HCT116 (cell line): ENCODE data around the gene TNKS1BP1. TPM values are rescaled to one million over a fixed set of nuclear protein-coding genes. Genes with fewer than 3 reads are reported as not detected.

Experiments
- ATAC-seq: fragments of 200-7000 bp; cut with Tn5 transposase; 2 replicates; pipeline ENCODE4 v1.9.1; 2020; ENCODE audit warnings: mild to moderate bottlenecking, moderate library complexity
- BruUV-seq: library from RNA; stranded (reverse); fragments of 400-500 nt; replicated peaks from 2 replicates; lab custom pipeline; 2021; lab: Mats Ljungman, UMichigan
- CTCF ChIA-PET: fragments of 300-600 bp; sonication (Branson Sonifier 250); formaldehyde crosslinking; loops from one replicate; lab custom pipeline; 2021; ENCODE audit warnings: antibody characterized with exemption; lab: Charles Lee
- POLR2A ChIA-PET: fragments of 300-600, 350-600 bp; sonication (Branson Sonifier 250); formaldehyde crosslinking; loops from one replicate; lab custom pipeline; 2021; ENCODE audit warnings: antibody characterized with exemption; lab: Charles Lee
- RAD21 ChIA-PET, 2 experiments: fragments of 300-600 bp; sonication (Branson Sonifier 250); formaldehyde crosslinking; loops; one replicate each; lab custom pipeline; 2023; ENCODE audit warnings: low total read pairs in 2 of 2; ENCODE audit not compliant: uncharacterized antibody in 2 of 2, unreplicated experiment in 2 of 2, low non-redundant PET in 1 of 2; lab: Charles Lee
- DNase-seq: peaks from one replicate; pipeline ENCODE4 v3.0.0-alpha.2; 2010; ENCODE audit warnings: low read depth, low spot score
- H2AFZ ChIP-seq: fragments of 200-600 bp; shearing (Covaris generic), sonication (generic); 2 replicates; pipeline ENCODE4 v1.6.1; 2017; ENCODE audit warnings: low read depth, mixed run types, mixed read lengths, antibody characterized with exemption, low read length; ENCODE audit not compliant: poor library complexity, severe bottlenecking
- H3K27ac ChIP-seq: 2 replicates; pipeline ENCODE4 v1.5.1; 2012; ENCODE audit warnings: low read depth, low read length
- H3K27me3 ChIP-seq: fragments of 200-600 bp; sonication (generic); 2 replicates; pipeline ENCODE4 v1.6.1; 2016; ENCODE audit warnings: mixed run types, low read length, mixed read lengths; ENCODE audit not compliant: insufficient read depth
- H3K36me3 ChIP-seq, 2 experiments: fragments of 200-500 bp in 1 of 2; fragments of 200-600 bp in 1 of 2; sonication (Bioruptor generic) in 1 of 2; sonication (generic) in 1 of 2; 2 replicates each; pipeline versions ENCODE4 v1.5.1 to v1.6.1; 2014 to 2016; ENCODE audit warnings: low read length in 2 of 2, inconsistent platforms in 1 of 2, mixed read lengths in 1 of 2, mixed run types in 1 of 2; ENCODE audit not compliant: insufficient read depth in 2 of 2, control insufficient read depth in 1 of 2
- H3K4me1 ChIP-seq, 2 experiments: fragments of 200-600 bp in 1 of 2; sonication (generic) in 1 of 2; 2 replicates each; pipeline versions ENCODE4 v1.5.1 to v1.6.1; 2012 to 2017; ENCODE audit warnings: low read length in 2 of 2, inconsistent platforms in 1 of 2, mild to moderate bottlenecking in 1 of 2, mixed read lengths in 1 of 2, mixed run types in 1 of 2, moderate library complexity in 1 of 2; ENCODE audit not compliant: insufficient read depth in 2 of 2, control insufficient read depth in 1 of 2
- H3K4me2 ChIP-seq: fragments of 200-600 bp; sonication (generic); 2 replicates; pipeline ENCODE4 v1.6.1; 2017; ENCODE audit warnings: mixed run types, low read length, mixed read lengths
- H3K4me3 ChIP-seq, 2 experiments: fragments of 200-600 bp in 1 of 2; sonication (generic) in 1 of 2; replicated peaks in 1 of 2; 2 replicates each; pipeline ENCODE4 v1.5.1; 2011 to 2016; ENCODE audit warnings: low read length in 2 of 2, control low read depth in 1 of 2, low read depth in 1 of 2, mild to moderate bottlenecking in 1 of 2, mixed read lengths in 1 of 2, mixed run types in 1 of 2
- H3K79me2 ChIP-seq: fragments of 200-600 bp; sonication (generic); 2 replicates; pipeline ENCODE4 v1.6.1; 2017; ENCODE audit warnings: mild to moderate bottlenecking, mixed run types, low read length, moderate library complexity, mixed read lengths; ENCODE audit not compliant: insufficient read depth
- H3K9ac ChIP-seq: fragments of 200-600 bp; sonication (generic); 2 replicates; pipeline ENCODE4 v1.6.1; 2016; ENCODE audit warnings: low read length, mixed read lengths
- H3K9me2 ChIP-seq: fragments of 200-600 bp; sonication (generic), shearing (Covaris generic); 2 replicates; pipeline ENCODE4 v1.6.1; 2017; ENCODE audit warnings: mixed run types, mild to moderate bottlenecking, moderate library complexity; ENCODE audit not compliant: insufficient read depth
- H3K9me3 ChIP-seq, 2 experiments: fragments of 200-500 bp in 1 of 2; fragments of 200-600 bp in 1 of 2; sonication (Bioruptor generic) in 1 of 2; sonication (generic) in 1 of 2; 2 replicates each; pipeline ENCODE4 v1.6.1; 2014 to 2017; ENCODE audit warnings: low read length in 2 of 2, mixed read lengths in 2 of 2, inconsistent platforms in 1 of 2, low read depth in 1 of 2, mild to moderate bottlenecking in 1 of 2, mixed run types in 1 of 2, moderate library complexity in 1 of 2; ENCODE audit not compliant: control insufficient read depth in 1 of 2, insufficient read depth in 1 of 2
- H4K20me1 ChIP-seq: fragments of 200-600 bp; sonication (generic), shearing (Covaris generic); 2 replicates; pipeline ENCODE4 v1.6.1; 2017; ENCODE audit warnings: mixed run types, mild to moderate bottlenecking, moderate library complexity; ENCODE audit not compliant: insufficient read depth
- CTCF ChIP-seq, 3 experiments: fragments of 200-600 bp in 1 of 3; sonication (generic) in 1 of 3; IDR thresholded peaks in 2 of 3; conservative IDR thresholded peaks in 1 of 3; 2 replicates each; pipeline ENCODE4 v1.5.1; 2012 to 2017; ENCODE audit warnings: low read depth in 2 of 3, low read length in 2 of 3, antibody characterized with exemption in 1 of 3, borderline replicate concordance in 1 of 3, control low read depth in 1 of 3, mild to moderate bottlenecking in 1 of 3, mixed read lengths in 1 of 3, mixed run types in 1 of 3, moderate library complexity in 1 of 3; ENCODE audit not compliant: insufficient read depth in 1 of 3
- EZH2 ChIP-seq: fragments of 200-600 bp; sonication (generic); IDR thresholded peaks from 2 replicates; pipeline ENCODE4 v1.6.1; 2017; ENCODE audit warnings: antibody characterized with exemption, mixed run types
- EZH2phosphoT487 ChIP-seq: fragments of 200-600 bp; IDR thresholded peaks from 2 replicates; pipeline ENCODE4 v1.6.1; 2018; ENCODE audit warnings: antibody characterized with exemption, borderline replicate concordance
- POLR2A ChIP-seq: IDR thresholded peaks from 2 replicates; pipeline ENCODE4 v1.7.0; 2011; ENCODE audit warnings: borderline replicate concordance; ENCODE audit not compliant: insufficient read depth, insufficient read length; ENCODE audit errors: extremely low read depth
- POLR2AphosphoS5 ChIP-seq: IDR thresholded peaks from 2 replicates; pipeline ENCODE4 v1.6.1; 2011; ENCODE audit warnings: mild to moderate bottlenecking, low read depth, low read length, moderate library complexity
- RAD21 ChIP-seq: IDR thresholded peaks from 2 replicates; pipeline ENCODE4 v1.6.1; 2012; ENCODE audit warnings: low read depth, mild to moderate bottlenecking
- SP1 ChIP-seq: IDR thresholded peaks from 2 replicates; pipeline ENCODE4 v1.6.1; 2012; ENCODE audit warnings: low read depth
- SRF ChIP-seq: IDR thresholded peaks from 2 replicates; pipeline ENCODE4 v1.6.1; 2012; ENCODE audit warnings: low read depth
- TCF7L2 ChIP-seq: IDR thresholded peaks from 2 replicates; pipeline ENCODE4 v1.7.0; 2011; ENCODE audit warnings: borderline replicate concordance, inconsistent platforms; ENCODE audit not compliant: insufficient read depth, insufficient read length; ENCODE audit errors: extremely low read depth
- ZFX ChIP-seq: fragments of 450-650 bp; IDR thresholded peaks from 2 replicates; pipeline ENCODE4 v1.6.1; 2017
- intact Hi-C: fragments of 100-400 bp; cut with micrococcal nuclease; formaldehyde crosslinking; loops from 2 replicates; pipeline ENCODE4 v1.10.0; 2022
- total RNA-seq: library from RNA; stranded (reverse); gene quantifications from one replicate; pipeline ENCODE4 v1.2.1, GENCODE V29; 2021; ENCODE audit not compliant: unreplicated experiment
- TF ChIP-seq, protein P1 (sequence below): IDR thresholded peaks from 2 replicates; pipeline ENCODE4 v1.6.1; 2011; ENCODE audit warnings: mild to moderate bottlenecking, low read length, moderate library complexity; ENCODE audit not compliant: insufficient replicate concordance; ENCODE audit errors: extremely low read depth

Gene TNKS1BP1
- total RNA-seq, 1 experiment from 2014 or later: 77.6 TPM

- ATAC-seq: no peak
- H3K27me3 ChIP-seq: no peaks in the 10 kb centered on the region
- ChIA-PET POLR2A (no interaction called here), CTCF (no interaction called here), RAD21 (no interaction called here)
- no peaks in the 10 kb centered on the region for H4K20me1 ChIP-seq
- no peak for TF ChIP-seq POLR2AphosphoS5
- no peak for TF ChIP-seq POLR2A
- no peak for TF ChIP-seq SP1
- no peak for TF ChIP-seq CTCF (IDR thresholded peaks at IDR 0.05 in 2 of 3, conservative IDR thresholded peaks at IDR 0.05 in 1 of 3; ENCODE audit: borderline replicate concordance in 1 of 3, insufficient read depth in 1 of 3, low read depth in 2 of 3, low read length in 2 of 3)
- no peak for TF ChIP-seq EZH2phosphoT487
- TF ChIP-seq SRF: no peak
- TF ChIP-seq RAD21: no peak
- TF ChIP-seq EZH2: no peak
- TF ChIP-seq, protein P1, sequence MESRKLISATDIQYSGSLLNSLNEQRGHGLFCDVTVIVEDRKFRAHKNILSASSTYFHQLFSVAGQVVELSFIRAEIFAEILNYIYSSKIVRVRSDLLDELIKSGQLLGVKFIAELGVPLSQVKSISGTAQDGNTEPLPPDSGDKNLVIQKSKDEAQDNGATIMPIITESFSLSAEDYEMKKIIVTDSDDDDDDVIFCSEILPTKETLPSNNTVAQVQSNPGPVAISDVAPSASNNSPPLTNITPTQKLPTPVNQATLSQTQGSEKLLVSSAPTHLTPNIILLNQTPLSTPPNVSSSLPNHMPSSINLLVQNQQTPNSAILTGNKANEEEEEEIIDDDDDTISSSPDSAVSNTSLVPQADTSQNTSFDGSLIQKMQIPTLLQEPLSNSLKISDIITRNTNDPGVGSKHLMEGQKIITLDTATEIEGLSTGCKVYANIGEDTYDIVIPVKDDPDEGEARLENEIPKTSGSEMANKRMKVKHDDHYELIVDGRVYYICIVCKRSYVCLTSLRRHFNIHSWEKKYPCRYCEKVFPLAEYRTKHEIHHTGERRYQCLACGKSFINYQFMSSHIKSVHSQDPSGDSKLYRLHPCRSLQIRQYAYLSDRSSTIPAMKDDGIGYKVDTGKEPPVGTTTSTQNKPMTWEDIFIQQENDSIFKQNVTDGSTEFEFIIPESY: no peak
- no peak for TF ChIP-seq TCF7L2
- TF ChIP-seq ZFX: no peak
- H3K9ac ChIP-seq: no peak overlapping the region
- no peak overlapping the region for H2AFZ ChIP-seq
- H3K9me3 ChIP-seq: no peaks in the 10 kb centered on the region
- H3K4me2 ChIP-seq: no peak overlapping the region
- no peaks in the 10 kb centered on the region for H3K4me1 ChIP-seq
- H3K27ac ChIP-seq: no peak overlapping the region
- no peak for DNase-seq
- intact Hi-C loops: no loop called here
- H3K36me3 ChIP-seq: no peaks in the 10 kb centered on the region
- no peaks in the 10 kb centered on the region for H3K79me2 ChIP-seq
- H3K9me2 ChIP-seq: no peaks in the 10 kb centered on the region
- BruUV-seq: no TSS peak
- H3K4me3 ChIP-seq: no peak overlapping the region
Measured at GRCh38 chr11:57356268-57356667, 31.5 kb upstream of the TNKS1BP1 start.
